ENCODE measurements around the gene TUBB8. TPM values are rescaled to one million over a fixed set of nuclear protein-coding genes. Genes with fewer than 3 reads are reported as not detected.
"Not testable (repeated sequence)": the region's sequence is repeated elsewhere in the genome, so short reads cannot be mapped to it uniquely, and the experiment has no call there.

Gene TUBB8
- total and polyA plus RNA-seq, 4 donors: not detected

GRCh38 chr10:74266-74621, 25.1 kb upstream of the TUBB8 start:
- intact Hi-C loops (cut with DNase I); H3K4me1 ChIP-seq (ENCODE audit: control insufficient read depth in 1 of 2, insufficient read depth in 2 of 2, low read length in 2 of 2); H3K27ac ChIP-seq (ENCODE audit: low read depth in 1 of 2, low read length in 2 of 2); ATAC-seq (ENCODE audit: low FRiP score); H3K36me3 ChIP-seq (ENCODE audit: control insufficient read depth in 1 of 2, insufficient read depth in 2 of 2, low read length in 1 of 2); H3K9me3 ChIP-seq (ENCODE audit: control insufficient read depth, low read length); DNase-seq; H3K27me3 ChIP-seq (ENCODE audit: control insufficient read depth in 1 of 2, insufficient read depth in 2 of 2, low read length in 1 of 2); H3K4me3 ChIP-seq (ENCODE audit: low read length in 2 of 2): not testable (repeated sequence)
- WGBS, 2 donors: 32 to 35% methylated on average over 17 of the region's 17 CpGs

- ATAC-seq (ENCODE audit: low FRiP score): peak; percentile 56
- WGBS, 2 donors: 2 to 6% methylated on average over 55 to 65 of the region's 65 CpGs
- H3K4me1 ChIP-seq (ENCODE audit: control insufficient read depth in 1 of 2, insufficient read depth in 2 of 2, low read length in 2 of 2); H3K27me3 ChIP-seq (ENCODE audit: control insufficient read depth in 1 of 2, insufficient read depth in 2 of 2, low read length in 1 of 2); H3K27ac ChIP-seq (ENCODE audit: low read depth in 1 of 2, low read length in 2 of 2); H3K36me3 ChIP-seq (ENCODE audit: control insufficient read depth in 1 of 2, insufficient read depth in 2 of 2, low read length in 1 of 2); H3K9me3 ChIP-seq (ENCODE audit: control insufficient read depth, low read length); intact Hi-C loops (cut with DNase I): not testable (repeated sequence)
- H3K4me3 ChIP-seq (ENCODE audit: low read length in 2 of 2): peak overlapping the region in 1 of 2 donors; percentile 4
- DNase-seq: peak; percentile 66 to 87
Observed at GRCh38 chr10:73543-74265, 24.6 kb upstream of the TUBB8 start.

GRCh38 chr10:68156-68555, 19.1 kb upstream of the TUBB8 start:
- ATAC-seq (ENCODE audit: low FRiP score); H3K9me3 ChIP-seq (ENCODE audit: control insufficient read depth, low read length); intact Hi-C loops (cut with DNase I); H3K36me3 ChIP-seq (ENCODE audit: control insufficient read depth in 1 of 2, insufficient read depth in 2 of 2, low read length in 1 of 2); H3K4me3 ChIP-seq (ENCODE audit: low read length in 2 of 2); DNase-seq; H3K4me1 ChIP-seq (ENCODE audit: control insufficient read depth in 1 of 2, insufficient read depth in 2 of 2, low read length in 2 of 2); H3K27me3 ChIP-seq (ENCODE audit: control insufficient read depth in 1 of 2, insufficient read depth in 2 of 2, low read length in 1 of 2); H3K27ac ChIP-seq (ENCODE audit: low read depth in 1 of 2, low read length in 2 of 2): not testable (repeated sequence)
- 65 to 69% methylated on average over 5 of the region's 5 CpGs for WGBS, 2 donors

- 82 to 92% methylated on average over 2 of the region's 2 CpGs for WGBS, 2 donors
- H3K27ac ChIP-seq (ENCODE audit: low read depth in 1 of 2, low read length in 2 of 2); intact Hi-C loops (cut with DNase I); H3K9me3 ChIP-seq (ENCODE audit: control insufficient read depth, low read length); H3K27me3 ChIP-seq (ENCODE audit: control insufficient read depth in 1 of 2, insufficient read depth in 2 of 2, low read length in 1 of 2); DNase-seq; H3K4me3 ChIP-seq (ENCODE audit: low read length in 2 of 2); H3K36me3 ChIP-seq (ENCODE audit: control insufficient read depth in 1 of 2, insufficient read depth in 2 of 2, low read length in 1 of 2); H3K4me1 ChIP-seq (ENCODE audit: control insufficient read depth in 1 of 2, insufficient read depth in 2 of 2, low read length in 2 of 2); ATAC-seq (ENCODE audit: low FRiP score): not testable (repeated sequence)
Observed at GRCh38 chr10:49926-50325, 830 bp upstream of the TUBB8 start.

GRCh38 chr10:47864-48263, 1.2 kb downstream of the TUBB8 start:
- ATAC-seq (ENCODE audit: low FRiP score); H3K4me3 ChIP-seq (ENCODE audit: low read length in 2 of 2); H3K36me3 ChIP-seq (ENCODE audit: control insufficient read depth in 1 of 2, insufficient read depth in 2 of 2, low read length in 1 of 2); intact Hi-C loops (cut with DNase I); H3K9me3 ChIP-seq (ENCODE audit: control insufficient read depth, low read length); H3K27me3 ChIP-seq (ENCODE audit: control insufficient read depth in 1 of 2, insufficient read depth in 2 of 2, low read length in 1 of 2); H3K4me1 ChIP-seq (ENCODE audit: control insufficient read depth in 1 of 2, insufficient read depth in 2 of 2, low read length in 2 of 2); H3K27ac ChIP-seq (ENCODE audit: low read depth in 1 of 2, low read length in 2 of 2): not testable (repeated sequence)
- peak in 1 of 2 donors; percentile 68 for DNase-seq
- 82 to 86% methylated on average over 12 to 16 of the region's 16 CpGs for WGBS, 2 donors

GRCh38 chr10:13315-13635, 35.8 kb downstream of the TUBB8 start:
- H3K4me1 ChIP-seq (ENCODE audit: control insufficient read depth in 1 of 2, insufficient read depth in 2 of 2, low read length in 2 of 2); H3K27ac ChIP-seq (ENCODE audit: low read depth in 1 of 2, low read length in 2 of 2); DNase-seq; ATAC-seq (ENCODE audit: low FRiP score); H3K36me3 ChIP-seq (ENCODE audit: control insufficient read depth in 1 of 2, insufficient read depth in 2 of 2, low read length in 1 of 2); intact Hi-C loops (cut with DNase I); H3K27me3 ChIP-seq (ENCODE audit: control insufficient read depth in 1 of 2, insufficient read depth in 2 of 2, low read length in 1 of 2); H3K9me3 ChIP-seq (ENCODE audit: control insufficient read depth, low read length); H3K4me3 ChIP-seq (ENCODE audit: low read length in 2 of 2): not testable (repeated sequence)
- WGBS, 2 donors: 57 to 72% methylated on average over 1 of the region's 2 CpGs

- H3K36me3 ChIP-seq (ENCODE audit: control insufficient read depth in 1 of 2, insufficient read depth in 2 of 2, low read length in 1 of 2); intact Hi-C loops (cut with DNase I); H3K27me3 ChIP-seq (ENCODE audit: control insufficient read depth in 1 of 2, insufficient read depth in 2 of 2, low read length in 1 of 2); H3K4me1 ChIP-seq (ENCODE audit: control insufficient read depth in 1 of 2, insufficient read depth in 2 of 2, low read length in 2 of 2); H3K4me3 ChIP-seq (ENCODE audit: low read length in 2 of 2); H3K9me3 ChIP-seq (ENCODE audit: control insufficient read depth, low read length); DNase-seq; H3K27ac ChIP-seq (ENCODE audit: low read depth in 1 of 2, low read length in 2 of 2): not testable (repeated sequence)
- WGBS, 2 donors: 88 to 100% methylated on average over 3 of the region's 15 CpGs
- ATAC-seq (ENCODE audit: low FRiP score): peak; percentile 41
Observed at GRCh38 chr10:12444-13314, 36.4 kb downstream of the TUBB8 start.

DNA sequence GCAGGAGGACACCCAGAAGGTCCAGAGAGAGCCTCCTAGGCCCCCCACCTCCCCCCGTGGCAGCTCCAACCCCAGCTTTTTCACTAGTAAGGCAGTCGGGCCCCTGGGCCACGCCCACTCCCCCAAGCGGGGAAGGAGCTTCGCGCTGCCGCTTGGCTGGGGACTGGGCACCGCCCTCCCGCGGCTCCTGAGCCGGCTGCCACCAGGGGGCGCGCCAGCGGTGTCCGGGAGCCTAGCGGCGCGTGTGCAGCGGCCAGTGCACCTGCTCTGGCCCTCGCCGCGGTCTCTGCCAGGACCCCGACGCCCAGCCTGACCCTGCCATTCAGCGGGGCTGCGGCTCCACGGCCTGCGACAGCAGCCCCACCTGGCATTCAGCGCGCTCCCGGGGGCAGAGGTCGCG, 37.8 kb downstream of the TUBB8 start:
- H3K4me1 ChIP-seq (ENCODE audit: control insufficient read depth in 1 of 2, insufficient read depth in 2 of 2, low read length in 2 of 2); H3K27me3 ChIP-seq (ENCODE audit: control insufficient read depth in 1 of 2, insufficient read depth in 2 of 2, low read length in 1 of 2); intact Hi-C loops (cut with DNase I); H3K4me3 ChIP-seq (ENCODE audit: low read length in 2 of 2); H3K36me3 ChIP-seq (ENCODE audit: control insufficient read depth in 1 of 2, insufficient read depth in 2 of 2, low read length in 1 of 2); H3K27ac ChIP-seq (ENCODE audit: low read depth in 1 of 2, low read length in 2 of 2); ATAC-seq (ENCODE audit: low FRiP score); H3K9me3 ChIP-seq (ENCODE audit: control insufficient read depth, low read length): not testable (repeated sequence)
- 61 to 64% methylated on average over 14 to 20 of the region's 33 CpGs for WGBS, 2 donors
- peak in 1 of 2 donors; percentile 56 for DNase-seq
